HG02981 (cell line): Measurements from ENCODE around the gene ACTR3.
A peak's percentile ranks its signal among the peaks of the same experiment; 100 is the strongest.
"Not testable (repeated sequence)": the region's sequence is repeated elsewhere in the genome, so short reads cannot be mapped to it uniquely, and the experiment has no call there.

ENCODE experiments used
- ATAC-seq: cut with Tn5 transposase; IDR thresholded peaks from one replicate; pipeline ENCODE4 v1.9.1; 2021; ENCODE audit warnings: mild to moderate bottlenecking, moderate library complexity; ENCODE audit not compliant: unreplicated experiment

ACTR3 gene

GRCh38 chr2:113899166-113899565, 9.3 kb downstream of the ACTR3 start:
- no peak for ATAC-seq

- ATAC-seq, result no peak
Observed at GRCh38 chr2:113901943-113902342, 12.1 kb downstream of the ACTR3 start.

GRCh38 chr2:113905886-113906285, 16.0 kb downstream of the ACTR3 start:
- no peak for ATAC-seq

GRCh38 chr2:113906647-113907046, 16.8 kb downstream of the ACTR3 start:
- no peak for ATAC-seq

GRCh38 chr2:113907297-113907696, 17.4 kb downstream of the ACTR3 start:
- ATAC-seq, result no peak

- ATAC-seq, result peak; percentile 24
Observed at GRCh38 chr2:113910110-113910717, 20.3 kb downstream of the ACTR3 start.

- ATAC-seq, result peak; percentile 48
Observed at GRCh38 chr2:113910967-113911678, 21.2 kb downstream of the ACTR3 start.

GRCh38 chr2:113915082-113915819, 25.4 kb downstream of the ACTR3 start:
- ATAC-seq, result no peak

GRCh38 chr2:113918229-113918628, 28.3 kb downstream of the ACTR3 start:
- ATAC-seq, result no peak

- no peak for ATAC-seq
Observed at GRCh38 chr2:113920996-113921395, 31.1 kb downstream of the ACTR3 start.

- no peak for ATAC-seq
Observed at GRCh38 chr2:113922335-113922734, 32.4 kb downstream of the ACTR3 start.

GRCh38 chr2:113922784-113923183, 32.9 kb downstream of the ACTR3 start:
- ATAC-seq, result no peak

- ATAC-seq, result no peak
Observed at GRCh38 chr2:113925884-113926283, 36.0 kb downstream of the ACTR3 start.

GRCh38 chr2:113926314-113926713, 36.4 kb downstream of the ACTR3 start:
- ATAC-seq, result no peak

- ATAC-seq, result no peak
Observed at GRCh38 chr2:113930448-113930847, 40.6 kb downstream of the ACTR3 start.

GRCh38 chr2:113937501-113937900, 47.6 kb downstream of the ACTR3 start:
- ATAC-seq, result no peak

GRCh38 chr2:113940891-113941290, 51.0 kb downstream of the ACTR3 start:
- ATAC-seq, result no peak

- not testable (repeated sequence) for ATAC-seq
Observed at GRCh38 chr2:113945784-113946183, 55.9 kb downstream of the ACTR3 start.

GRCh38 chr2:113950906-113951305, 61.0 kb downstream of the ACTR3 start:
- not testable (repeated sequence) for ATAC-seq

- ATAC-seq, result no peak
Observed at GRCh38 chr2:113961000-113961399, 71.1 kb downstream of the ACTR3 start.

- no peak for ATAC-seq
Observed at GRCh38 chr2:113962692-113963480, 73.0 kb downstream of the ACTR3 start.
